GM12873 (cell line): Measurements from ENCODE around the gene C1QL4.

ENCODE experiments used
- CTCF ChIP-seq: IDR thresholded peaks from 2 replicates; pipeline ENCODE4 v1.5.1; 2012; ENCODE audit warnings: low read depth, mild to moderate bottlenecking, moderate library complexity, low read length, control low read depth; ENCODE audit not compliant: insufficient read depth; ENCODE audit errors: missing control alignments

Gene C1QL4

DNA sequence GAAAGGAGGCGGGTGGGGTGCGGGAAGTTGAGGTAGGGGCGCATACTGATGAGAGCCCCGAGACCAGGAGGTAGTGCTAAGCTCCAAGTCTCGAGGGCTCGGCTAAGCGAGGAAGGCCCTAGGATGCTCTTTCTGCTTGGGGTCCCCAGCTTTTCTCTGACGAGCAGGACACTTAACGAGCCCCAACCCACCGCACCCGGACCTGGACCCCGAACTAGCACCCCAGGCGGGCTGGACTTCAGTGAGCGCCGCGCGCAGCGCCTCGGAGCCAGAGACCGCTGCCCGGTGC is 4.7 kb upstream of the C1QL4 start:
- TF ChIP-seq CTCF: no peak

DNA sequence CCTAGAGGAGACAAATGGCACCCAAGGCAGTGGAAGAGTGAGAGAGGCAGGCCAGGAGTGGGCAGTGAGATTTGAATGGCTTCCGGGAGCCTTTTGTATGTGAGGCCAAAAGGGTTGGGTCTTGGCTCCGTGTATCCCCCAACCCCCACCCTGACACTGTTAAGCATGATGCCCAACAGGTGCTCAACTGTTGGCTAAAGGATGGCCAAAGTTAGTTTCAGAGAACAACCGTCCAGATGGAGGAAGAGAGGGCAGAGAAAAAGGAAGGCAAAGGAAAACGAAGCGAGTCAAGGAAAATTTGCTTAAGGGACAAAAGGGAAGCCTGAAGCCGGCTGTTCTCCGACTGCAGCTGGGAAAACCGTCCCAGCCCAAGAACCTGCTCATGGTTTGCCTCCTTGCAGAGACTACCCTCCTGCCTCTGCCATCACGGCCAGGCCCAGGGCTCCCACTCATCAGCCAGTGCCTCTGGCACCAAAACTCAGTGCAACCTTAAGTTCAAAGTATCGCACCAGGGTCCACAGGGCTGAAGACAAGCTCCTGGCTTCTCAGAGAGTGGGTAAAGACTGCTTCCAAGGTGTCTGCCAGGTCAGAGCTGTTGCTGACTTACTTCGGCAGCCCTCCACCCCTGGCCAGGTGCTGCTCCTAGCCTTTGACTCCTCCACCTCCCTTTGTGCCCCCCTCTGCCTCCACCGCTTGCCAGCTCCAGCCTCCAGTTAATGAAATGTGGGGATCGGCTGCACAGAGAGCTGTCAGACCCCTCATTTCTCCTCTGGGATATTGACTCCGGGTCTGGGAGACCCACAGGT is 4.2 kb upstream of the C1QL4 start:
- TF ChIP-seq CTCF: no peak

DNA sequence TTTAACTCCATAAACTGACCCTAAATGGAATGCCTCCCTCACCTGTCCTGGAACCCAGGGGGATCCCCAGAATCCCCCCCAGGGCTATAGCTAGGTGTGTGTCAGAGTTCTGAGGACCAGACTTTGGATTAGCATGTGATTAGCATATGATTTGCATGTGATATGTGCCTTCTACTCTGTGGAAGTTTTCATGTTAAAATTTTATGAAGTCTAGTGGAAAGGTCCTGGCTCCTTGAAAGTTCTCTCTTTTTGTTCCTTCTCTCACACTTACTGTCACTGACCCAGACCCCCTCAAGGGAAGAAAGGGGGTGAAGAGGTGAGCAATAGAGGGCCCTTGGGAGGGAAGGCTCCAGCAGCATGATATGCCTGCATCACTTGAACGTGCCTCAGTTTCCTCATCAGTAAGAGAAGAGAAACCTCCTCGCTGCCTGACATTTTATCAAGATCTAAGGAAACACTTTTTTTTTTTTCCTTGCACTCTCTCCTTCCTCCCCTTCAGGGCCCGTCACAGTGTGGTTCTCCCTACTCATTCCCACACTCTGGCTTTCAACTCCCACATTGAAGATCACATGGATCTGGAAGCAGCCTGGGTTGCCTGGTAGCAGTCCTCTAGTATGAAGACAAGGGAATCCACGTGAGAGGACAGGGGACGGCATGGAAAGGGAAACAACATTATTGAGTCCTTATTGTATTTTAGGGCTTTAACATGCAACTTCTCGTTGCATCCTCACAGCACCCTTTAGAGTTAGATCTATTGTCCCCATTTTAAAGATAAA is 3.3 kb upstream of the C1QL4 start:
- TF ChIP-seq CTCF: no peak

- no peak for TF ChIP-seq CTCF
Observed at GRCh38 chr12:49339464-49339861, 2.5 kb upstream of the C1QL4 start.

DNA sequence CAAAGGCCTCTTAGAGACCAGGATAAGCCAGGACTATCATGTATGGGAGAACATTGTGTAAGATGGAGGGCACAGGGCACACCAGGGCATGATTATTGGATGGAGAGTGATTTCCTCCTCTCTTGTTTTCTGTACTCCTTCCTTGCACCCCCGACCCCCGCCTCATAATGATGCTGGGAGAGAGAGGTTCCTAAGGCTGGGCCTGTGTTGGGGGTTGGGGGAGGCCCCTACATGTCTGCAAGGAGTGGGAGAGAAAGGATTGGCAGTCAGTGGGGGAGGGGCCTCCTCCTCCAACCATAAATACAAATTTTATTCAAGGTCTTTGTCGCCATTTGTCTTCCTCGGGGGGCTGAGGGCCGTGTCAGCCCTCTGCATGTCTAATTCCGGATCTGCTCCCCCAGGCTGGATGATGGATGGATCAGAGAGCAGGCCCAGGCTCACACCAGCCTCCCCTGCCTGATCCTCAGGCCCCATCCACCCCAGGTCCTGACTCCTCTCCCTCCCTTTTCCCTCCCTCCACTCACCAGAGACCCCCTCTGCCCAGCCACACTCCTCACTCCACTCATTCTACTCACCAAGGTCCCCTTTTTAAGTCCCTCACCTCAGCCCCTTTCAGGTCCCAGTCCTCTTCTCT is 2.0 kb upstream of the C1QL4 start:
- no peak for TF ChIP-seq CTCF

DNA sequence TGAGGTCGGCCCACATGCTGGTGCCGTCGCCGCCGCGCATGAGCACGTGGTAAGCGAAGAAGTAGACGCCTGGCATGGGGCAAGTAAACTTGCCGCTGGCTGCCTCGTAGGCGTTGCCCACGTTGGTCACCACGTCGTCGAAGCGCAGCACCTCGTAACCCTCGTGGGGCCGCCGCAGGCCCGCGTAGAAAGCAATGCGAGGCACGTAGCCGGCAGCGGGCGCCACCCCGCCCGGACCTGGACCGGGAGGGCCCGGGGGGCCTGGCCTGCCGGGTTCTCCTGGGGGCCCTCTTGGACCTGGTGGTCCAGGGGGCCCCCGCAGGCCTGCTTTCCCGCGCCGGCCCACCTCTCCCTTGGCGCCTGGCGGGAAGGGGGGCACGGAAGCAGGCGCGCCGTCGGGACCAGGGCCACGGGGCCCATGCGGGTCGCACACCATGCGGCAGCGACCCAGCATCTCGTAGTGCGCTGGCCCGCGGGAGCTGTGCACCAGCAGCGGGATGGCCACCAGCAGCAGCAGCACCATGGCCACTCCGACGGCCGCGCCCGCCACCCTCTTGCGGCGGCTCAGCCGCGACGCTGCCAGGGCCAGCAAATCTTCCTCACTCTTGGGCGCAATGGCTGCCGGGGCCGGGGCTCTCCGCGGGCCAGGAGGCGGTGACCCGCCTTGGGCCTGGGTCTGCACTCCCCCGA is 888 bp downstream of the C1QL4 start:
- TF ChIP-seq CTCF: no peak
